NCI-H2107 treated with DMSO at 0.1 percent for 48 hours (cell line): ENCODE measurements around the gene TPT1.
"Not testable (repeated sequence)": the region's sequence is repeated elsewhere in the genome, so short reads cannot be mapped to it uniquely, and the experiment has no call there.

Source experiments
- DNase-seq: peaks from one replicate; lab custom pipeline; 2025; ENCODE audit not compliant: unreplicated experiment; lab: John Stamatoyannopoulos, UW

TPT1 gene

DNA sequence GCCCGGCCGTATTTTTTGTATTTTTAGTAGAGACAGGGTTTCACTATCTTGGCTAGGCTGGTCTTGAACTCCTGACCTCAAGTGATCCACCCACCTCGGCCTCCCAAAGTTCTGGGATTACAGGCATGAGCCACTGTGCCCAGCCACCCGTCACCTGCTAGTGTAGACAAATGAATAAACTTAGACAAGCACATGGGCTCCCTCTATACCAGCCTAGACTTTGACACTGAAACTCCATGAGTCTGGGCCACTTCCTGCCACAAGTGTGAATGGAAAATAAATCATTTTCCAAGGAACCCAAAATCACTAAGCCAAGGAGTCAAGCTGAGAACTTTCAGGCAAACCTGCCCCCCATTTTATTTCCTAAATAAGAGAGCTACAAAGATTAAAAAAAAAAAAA, 27.0 kb upstream of the TPT1 start:
- DNase-seq, result no peak

DNA sequence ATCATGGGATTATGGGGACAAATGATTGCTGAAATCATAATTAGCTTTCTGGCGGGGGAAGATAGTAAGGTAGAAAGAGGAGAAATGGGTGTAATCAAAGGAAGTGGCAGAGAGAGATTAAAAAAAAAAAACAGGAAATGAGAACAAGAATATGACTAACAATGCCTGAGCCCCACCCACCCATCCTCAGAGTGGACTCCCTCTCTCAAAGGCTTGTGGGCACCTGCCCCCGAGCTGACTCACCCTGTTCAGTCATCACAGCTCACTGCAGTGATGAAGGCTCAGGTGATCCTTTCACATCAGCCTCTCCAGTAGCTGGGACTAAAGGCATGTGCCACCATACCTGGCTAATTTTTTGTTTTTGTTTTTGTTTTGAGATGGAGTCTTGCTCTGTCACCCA, 26.4 kb upstream of the TPT1 start:
- no peak for DNase-seq

DNA sequence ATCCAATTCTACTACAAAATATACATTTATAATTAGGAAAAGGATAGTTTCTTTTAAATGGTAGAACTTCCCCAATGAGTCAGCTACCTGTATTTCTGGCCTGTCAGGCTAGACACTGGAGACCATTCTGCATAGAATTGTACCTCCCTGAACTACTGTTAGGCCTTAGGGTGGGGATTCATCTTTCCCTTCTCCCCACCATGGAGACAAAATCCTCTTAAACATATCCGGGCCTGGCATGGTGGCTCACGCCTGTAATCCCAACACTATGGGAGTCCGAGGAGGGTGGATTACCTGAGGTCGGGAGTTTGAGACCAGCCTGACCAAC, 24.5 kb upstream of the TPT1 start:
- DNase-seq, result no peak

DNA sequence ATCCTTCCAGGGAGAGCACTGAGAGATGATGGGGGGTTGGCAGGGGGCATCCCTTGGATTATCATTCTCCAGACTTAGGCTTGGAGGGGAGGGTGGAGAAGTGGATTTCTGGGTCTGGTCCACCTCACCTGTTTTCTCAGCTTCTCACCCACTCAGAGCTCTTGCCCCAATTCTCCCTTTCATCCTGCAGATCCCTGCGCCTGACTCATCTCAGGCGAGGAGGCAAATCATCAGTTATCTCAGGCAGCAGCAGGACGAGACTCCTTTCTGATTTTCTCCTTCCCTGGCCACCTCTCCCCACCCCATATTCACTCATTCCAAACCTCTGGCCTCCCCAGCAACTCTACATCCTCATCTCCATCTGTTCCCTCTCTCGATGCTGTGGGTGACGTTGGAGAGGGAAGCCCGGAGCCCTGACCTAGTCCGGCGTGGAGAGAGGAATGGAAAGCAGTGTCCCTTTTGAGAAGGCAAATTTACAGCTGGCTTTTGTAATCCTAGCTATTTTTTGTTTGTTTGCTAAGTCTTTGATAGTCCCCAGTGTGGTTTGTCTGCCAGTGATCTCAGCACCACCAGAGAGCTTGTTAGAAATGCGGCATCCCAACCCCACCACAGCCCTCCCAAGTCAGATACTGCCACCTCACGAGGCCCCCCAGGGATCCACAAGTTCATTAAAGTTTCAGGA, 24.0 kb upstream of the TPT1 start:
- no peak for DNase-seq

DNA sequence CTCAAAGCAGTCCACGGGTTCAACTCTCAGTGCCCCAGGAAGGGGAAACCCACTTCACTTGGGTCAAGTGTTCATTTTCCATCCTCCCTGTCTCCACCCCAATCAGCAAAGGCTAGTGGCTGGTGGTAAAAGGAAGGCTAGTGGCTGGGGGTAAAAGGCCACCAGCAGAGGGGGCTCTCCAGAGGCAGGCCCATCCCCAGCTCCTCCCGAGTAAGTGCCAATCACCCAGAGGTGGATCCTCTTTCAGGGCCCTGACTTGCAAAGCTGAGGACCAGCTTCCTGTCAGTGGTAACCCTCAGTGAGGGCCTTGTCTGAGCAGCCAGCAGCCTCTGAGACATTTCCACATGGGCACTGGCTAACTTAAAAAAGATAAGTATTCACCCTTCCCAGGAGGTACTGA, 22.0 kb upstream of the TPT1 start:
- DNase-seq, result no peak

DNA sequence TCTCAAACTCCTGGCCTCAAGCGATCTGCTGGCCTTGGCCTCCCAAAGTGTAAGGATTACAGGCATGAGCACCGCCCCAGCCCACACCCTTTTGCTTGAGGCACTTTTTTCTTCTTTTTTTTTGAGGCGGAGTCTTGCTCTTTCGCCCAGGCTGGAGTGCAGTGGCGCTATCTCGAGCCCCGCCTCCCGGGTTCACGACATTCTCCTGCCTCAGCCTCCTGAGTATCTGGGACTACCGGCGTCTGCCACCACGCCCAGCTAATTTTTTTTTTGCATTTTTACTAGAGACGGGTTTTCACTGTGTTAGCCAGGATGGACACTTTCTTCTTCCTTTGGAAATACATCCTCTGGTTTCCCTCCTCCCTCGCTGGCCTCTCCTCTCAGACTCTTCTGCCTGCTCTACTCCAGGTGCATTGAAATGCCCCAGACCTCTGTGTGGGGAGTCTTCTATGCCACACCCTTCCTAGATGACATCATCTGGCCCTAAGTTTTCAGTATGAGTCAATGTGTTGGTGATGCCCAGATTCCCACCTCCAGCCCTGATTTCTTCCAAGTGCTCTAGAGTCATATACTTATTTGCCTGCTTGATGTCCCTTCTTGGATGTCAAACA, 20.7 kb upstream of the TPT1 start:
- no peak for DNase-seq

DNA sequence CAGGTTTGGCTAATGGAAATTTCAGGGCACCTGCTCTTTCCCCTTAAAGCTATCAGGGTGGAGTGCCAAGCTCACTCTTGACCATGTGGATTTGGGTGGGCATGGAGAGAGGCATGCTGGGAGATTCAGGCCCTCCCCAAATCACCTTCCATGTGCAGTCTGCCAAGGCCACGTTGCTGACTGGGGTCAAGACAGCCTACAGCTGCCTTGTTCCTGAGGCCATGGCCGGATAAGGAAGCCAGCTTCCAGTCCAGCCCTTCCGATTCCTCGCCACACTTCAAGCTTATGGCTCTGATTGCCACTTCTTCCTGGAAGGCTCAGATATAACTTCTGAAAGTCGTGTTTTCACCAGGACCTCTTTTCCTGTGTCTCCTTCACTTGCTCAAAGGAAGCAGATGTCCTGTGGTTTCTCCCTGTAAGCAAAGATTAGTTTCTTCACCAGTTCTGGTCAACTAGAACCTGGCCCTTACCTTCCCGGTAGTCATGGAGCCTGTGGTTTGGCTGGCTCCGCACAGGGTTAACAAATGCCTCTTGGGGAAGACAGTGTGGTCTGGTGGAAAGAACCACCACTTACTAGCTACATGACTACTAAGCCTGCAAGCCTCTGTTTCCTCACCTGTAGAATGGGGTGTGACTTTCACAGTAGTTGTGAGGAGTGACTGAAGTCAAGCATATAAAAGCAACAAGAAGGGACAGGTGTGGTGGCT, 16.1 kb upstream of the TPT1 start:
- DNase-seq, result no peak

DNA sequence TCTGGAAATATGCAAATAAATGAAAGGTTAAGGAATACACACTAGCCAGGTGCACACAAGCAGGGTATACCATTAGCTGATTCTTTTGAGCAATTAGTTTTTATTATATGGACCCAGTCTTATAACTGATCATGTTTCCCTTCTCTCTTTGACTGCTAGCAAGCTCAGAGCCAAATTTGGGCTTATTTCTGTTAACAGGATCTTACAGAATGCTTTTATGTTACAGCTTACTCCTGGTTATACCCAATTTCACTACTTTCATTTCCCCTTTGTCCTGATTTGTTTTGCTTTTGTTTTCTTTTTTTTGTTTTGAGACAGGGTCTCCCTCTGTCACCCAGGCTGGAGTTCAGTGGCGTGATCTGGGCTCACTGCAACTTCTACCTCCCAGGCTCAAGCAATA, 12.9 kb upstream of the TPT1 start:
- DNase-seq, result no peak

DNA sequence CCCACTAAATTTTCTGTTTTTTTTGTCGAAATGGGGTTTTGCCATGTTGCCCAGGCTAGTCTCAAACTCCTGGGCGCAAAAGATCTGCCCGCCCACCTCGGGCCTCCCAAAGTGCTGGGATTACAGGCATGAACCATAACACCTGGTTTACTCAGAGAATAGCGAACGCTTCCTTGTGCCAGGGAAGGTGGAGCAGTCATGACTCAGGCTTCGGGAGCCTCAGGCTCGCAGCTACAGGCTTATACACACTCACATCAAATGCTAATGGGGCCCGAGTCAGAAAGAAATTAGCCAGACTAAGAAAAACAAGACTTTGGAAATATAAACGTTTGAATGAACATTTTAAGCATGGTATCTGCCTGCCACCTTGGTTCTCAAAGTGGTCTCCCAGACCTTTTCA, 11.0 kb upstream of the TPT1 start:
- DNase-seq, result no peak

DNA sequence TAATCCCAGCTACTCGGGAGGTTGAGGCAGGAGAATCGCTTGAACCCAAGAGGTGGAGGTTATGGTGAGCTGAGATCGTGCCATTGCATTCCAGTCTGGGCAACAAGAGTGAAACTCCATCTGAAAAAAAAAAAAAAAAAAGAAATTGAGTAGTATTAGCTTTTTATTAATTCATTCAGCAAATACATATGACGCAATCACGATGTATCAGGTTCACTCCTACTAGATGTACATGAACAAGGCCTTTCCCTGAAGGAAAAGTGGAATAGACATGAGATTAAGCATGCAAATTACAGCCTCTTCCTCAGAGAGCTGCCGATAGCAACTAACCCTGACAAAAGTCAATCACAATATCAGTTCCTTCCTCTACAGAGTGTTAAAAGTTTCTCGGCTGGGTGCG, 9.2 kb upstream of the TPT1 start:
- no peak for DNase-seq

DNA sequence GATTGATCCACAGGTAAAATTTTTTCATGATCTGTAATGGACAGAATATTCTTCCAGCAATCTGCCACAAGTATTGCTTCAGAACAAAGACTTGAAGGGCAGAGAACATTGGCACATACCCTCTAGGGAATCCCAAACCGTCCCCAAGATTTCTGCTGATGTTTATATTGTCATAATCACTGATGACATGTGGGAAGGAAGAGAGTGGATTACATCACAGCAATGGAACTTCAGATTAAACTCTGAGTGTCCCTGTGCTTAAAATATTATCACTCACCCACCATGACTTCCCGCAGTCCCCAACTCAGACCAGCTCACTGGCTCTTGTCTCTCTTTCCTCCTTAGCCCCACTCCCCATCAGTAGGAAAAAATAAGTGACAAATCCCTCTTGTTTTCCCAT, 8.5 kb upstream of the TPT1 start:
- DNase-seq, result no peak

DNA sequence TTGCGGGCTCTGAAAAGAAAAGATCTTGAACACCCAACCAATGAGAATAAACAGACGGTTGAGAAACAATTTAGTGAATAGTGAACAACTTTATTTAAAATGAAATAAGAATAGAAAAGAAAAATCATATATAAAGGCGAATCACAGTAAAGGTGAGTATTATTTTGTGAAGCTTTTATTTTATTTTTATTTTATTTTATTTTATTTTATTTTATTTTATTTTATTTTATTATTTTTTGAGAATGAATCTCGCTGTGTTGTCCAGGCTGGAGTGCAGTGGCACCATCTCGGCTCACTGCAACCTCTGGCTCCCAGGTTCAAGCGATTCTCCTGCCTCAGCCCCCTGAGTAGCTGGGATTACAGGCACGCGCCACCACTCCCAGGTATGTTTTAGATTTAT, 3.1 kb upstream of the TPT1 start:
- DNase-seq, result not testable (repeated sequence)

DNA sequence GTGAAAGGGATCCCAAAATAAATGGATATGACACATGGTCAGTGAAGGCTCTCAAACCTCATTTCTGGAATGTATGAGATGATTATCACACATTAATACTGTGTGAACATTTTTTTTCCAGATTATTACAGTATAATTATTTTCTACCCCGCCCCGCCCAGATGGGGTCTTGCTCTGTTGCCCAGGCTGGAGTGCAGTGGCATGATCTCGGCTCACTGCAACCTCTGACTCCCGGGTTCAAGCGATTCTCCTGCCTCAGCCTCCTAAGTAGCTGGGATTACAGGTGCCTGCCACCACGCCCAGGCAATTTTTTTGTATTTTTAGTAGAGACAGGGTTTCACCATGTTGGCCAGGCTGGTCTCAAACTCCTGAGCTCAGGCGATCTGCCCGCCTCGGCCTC, 2.1 kb upstream of the TPT1 start:
- DNase-seq, result not testable (repeated sequence)

DNA sequence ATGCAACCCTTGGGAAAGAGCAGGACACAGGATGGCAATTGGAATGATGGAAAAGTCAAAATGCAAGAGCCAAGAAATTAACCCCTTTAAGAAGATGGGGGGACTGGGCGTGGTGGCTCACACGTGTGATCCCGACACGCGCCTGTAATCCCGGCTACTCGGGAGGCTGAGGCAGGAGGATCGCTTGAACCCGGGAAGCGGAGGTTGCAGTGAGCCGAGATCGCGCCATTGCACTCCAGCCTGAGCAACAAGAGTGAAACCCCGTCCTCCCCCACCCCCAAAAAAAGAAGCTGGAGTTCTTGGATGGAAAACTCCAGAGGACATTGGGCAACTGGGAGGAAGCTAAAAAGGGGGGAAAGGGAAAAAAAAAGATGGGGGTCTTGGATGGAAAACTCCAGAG, 1.7 kb upstream of the TPT1 start:
- not testable (repeated sequence) for DNase-seq

DNA sequence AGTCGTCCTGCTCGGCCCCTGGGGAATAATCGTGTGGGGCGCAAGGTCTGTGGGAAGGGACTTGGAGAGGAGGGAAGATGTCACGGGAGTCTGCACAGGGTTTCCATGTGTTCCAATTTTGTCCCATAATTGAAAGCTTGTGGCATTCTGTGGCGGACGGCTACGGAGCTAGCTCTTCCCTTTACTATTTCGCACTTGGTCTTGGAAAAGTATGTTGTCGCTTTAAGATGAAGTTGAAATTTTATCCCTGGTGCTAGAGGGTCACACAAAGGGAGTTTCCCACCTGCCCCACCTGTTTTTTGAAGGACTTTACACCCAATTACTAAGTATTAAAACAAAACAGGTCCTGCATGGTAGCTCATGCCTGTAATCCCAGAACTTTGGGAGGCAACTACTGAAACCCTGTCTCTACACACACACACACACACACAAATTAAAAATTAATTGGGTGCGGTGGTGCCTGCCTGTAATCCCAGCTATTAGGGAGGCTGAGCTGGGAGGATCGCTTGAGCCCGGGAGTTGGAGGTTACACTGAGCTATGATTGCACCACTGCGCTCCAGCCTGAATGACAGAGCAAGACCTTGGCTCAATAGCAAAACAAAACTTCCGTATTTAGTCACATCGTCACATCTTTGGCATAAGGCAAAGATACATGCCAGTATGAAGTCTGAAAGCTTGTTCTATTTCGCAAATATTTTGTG, 967 bp upstream of the TPT1 start:
- no peak for DNase-seq

DNA sequence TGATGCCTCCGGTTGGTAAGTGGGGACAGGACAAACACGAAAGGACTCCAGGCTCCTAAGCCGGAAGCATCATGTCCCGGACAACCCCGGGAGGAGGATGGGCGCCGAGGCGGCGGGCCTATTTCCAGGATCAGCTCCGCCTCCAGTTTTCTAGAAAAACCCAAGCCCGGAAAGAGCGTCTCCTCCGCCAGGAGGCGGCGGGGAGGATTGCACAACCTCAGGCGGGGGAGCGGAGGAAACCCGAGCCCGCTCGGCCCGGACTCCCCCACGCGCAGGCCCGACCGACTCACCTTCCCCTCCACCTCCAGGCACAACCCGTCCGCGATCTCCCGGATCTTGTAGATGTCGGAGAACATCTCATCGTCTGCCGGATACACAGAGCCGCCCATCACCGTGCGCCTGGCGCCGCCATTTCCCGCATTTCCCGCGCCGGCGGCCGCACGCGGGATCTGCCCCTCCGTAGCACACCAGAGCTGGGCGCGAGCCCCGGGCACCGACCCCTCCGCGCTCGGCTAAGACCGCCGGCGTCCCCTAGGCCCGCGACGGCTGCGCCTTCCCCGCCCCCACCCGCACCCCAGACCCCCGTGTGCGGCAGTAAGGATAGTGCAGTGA, 455 bp downstream of the TPT1 start:
- DNase-seq, result peak; percentile 52

DNA sequence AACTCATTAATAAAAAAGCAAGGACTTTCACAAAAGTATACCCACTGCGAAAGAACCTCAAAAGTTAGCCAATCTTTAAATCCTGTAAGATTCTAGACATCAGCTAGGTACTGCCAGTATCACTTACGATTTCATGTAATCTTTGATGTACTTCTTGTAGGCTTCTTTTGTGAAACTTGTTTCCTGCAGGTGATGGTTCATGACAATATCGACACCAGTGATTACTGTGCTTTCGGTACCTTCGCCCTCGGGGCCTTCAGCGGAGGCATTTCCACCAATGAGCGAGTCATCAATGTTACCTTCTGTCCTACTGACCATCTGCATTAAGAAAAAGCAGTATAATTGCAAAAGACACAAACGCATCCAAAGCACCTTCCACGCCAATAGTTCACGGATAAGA, 1.1 kb downstream of the TPT1 start:
- DNase-seq, result no peak

DNA sequence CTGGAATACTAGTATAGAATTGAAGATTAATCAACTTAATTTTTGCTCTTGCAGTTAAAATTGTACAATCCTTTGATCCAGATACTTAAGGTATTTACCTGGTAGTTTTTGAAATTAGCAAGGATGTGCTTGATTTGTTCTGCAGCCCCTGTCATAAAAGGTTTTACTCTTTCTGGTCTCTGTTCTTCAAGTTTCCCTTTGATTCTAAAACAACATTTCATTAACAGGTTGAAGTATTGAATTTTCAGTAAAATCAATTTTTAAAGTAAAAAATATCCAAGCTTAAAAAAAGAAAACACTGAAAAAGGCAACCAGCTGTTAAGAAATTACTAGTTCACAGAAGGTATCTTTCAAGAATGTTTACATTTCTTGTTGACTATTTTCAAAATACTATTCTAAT, 1.6 kb downstream of the TPT1 start:
- no peak for DNase-seq

DNA sequence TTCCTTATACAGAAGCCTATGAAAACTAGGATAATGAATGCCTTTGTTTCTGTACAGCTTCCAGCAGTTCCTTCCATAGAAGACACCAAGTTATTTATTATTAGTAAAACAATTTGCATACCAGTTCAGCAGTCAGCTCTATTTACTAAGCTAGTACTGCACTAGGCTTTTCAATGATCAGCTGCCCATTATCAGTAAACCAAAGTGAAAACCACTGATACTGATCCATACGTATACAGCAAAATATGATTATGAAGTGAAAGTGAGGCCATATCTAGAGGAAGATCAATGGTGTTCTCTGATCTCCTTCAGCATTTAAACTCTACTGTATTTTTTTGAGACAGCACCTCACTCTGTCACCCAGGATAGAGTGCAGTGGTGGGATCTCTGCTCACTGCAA, 3.2 kb downstream of the TPT1 start:
- DNase-seq, result no peak

DNA sequence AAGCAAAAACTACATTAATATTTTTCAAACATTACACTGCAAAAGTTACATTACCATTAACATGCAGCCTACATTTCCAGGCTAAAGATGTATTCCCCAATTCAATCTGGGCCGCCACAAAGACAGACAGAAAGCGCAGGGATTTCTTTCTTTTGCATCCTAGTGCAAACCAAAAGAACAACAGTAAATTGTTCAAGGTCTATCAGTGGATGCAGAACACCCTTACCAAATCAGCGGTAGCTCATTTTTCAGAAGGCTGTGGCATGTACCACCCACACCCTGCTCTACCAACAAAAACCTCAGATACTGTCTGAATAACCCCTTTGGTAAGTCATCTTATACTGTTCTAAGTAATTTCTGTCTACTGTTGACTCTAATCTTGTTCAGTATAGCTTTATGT, 3.6 kb downstream of the TPT1 start:
- no peak for DNase-seq

DNA sequence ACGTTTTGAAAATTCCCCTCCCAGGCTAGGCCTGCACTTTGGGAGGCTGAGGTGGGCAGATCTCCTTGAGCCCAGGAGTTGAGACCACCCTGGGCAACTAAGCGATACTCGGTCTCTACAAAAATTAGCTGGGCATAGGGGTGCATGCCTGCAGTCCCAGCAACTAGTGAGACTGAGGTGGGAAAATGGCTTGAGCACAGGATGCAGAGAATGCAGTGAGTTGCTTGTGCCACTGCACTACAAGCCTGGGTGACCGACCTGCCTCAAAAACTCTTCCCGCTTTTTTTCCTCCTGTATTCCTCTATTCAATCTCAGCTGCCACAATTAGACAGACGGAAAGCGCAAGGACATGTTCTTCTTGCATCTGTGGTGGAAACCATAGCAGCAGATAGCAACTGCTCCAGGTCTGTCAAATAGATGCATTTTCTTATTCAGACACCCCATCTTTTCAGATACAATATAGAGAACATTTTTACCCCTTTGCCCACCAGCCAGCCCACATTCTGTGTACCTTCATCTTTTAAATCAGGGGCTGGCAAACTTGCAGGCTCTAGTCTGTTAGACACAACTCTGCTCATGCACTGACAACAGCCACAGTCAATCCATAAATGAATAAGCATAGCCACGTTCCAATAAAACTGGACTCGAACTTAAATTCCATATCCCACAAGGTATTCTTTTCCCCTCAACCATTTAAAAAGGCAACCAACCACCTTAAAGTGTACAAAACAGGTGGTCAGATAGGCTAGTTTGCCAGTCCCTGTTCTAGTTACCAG, 4.8 kb downstream of the TPT1 start:
- DNase-seq, result no peak
